ENCODE measurements around the gene GTPBP6.

Gene GTPBP6

GRCh38 chrX:320126-320783 lies 1.7 kb upstream of the GTPBP6 start (continued):
- no peak for TF ChIP-seq PATZ1 (CRISPR knock-in tag; IDR thresholded peaks at IDR 0.05; ENCODE audit: borderline replicate concordance)
- no peak for TF ChIP-seq SNAI2 (CRISPR knock-in tag; IDR thresholded peaks at IDR 0.05)
- no peak for TF ChIP-seq ZC3H10 (CRISPR knock-in tag; IDR thresholded peaks at IDR 0.05)
- TF ChIP-seq CREB5 (CRISPR knock-in tag; IDR thresholded peaks at IDR 0.05; ENCODE audit: low read depth) = no peak
- TF ChIP-seq TOX (CRISPR knock-in tag; IDR thresholded peaks at IDR 0.05; ENCODE audit: borderline replicate concordance) = no peak
- TF ChIP-seq ZFP3 (CRISPR knock-in tag; IDR thresholded peaks at IDR 0.05) = no peak

- no peak for TF ChIP-seq TSHZ2 (CRISPR knock-in tag; IDR thresholded peaks at IDR 0.05)
- no peak for ATAC-seq
Observed at GRCh38 chrX:319579-320125, 1.1 kb upstream of the GTPBP6 start.

- ATAC-seq = peak; percentile 85
- TF ChIP-seq POU6F1 (CRISPR knock-in tag; IDR thresholded peaks at IDR 0.05; ENCODE audit: borderline replicate concordance, low read depth) (no peak), CSRNP3 (CRISPR knock-in tag; IDR thresholded peaks at IDR 0.05) (no peak), ZC3H10 (CRISPR knock-in tag; IDR thresholded peaks at IDR 0.05) (0 out of 2 replicates have a peak, but pooled peaks have one; percentile 20), RARB (CRISPR knock-in tag; IDR thresholded peaks at IDR 0.05) (no peak), ZFP30 (CRISPR knock-in tag; IDR thresholded peaks at IDR 0.05) (no peak), OSR1 (CRISPR knock-in tag; IDR thresholded peaks at IDR 0.05) (no peak), PPARA (CRISPR knock-in tag; IDR thresholded peaks at IDR 0.05; ENCODE audit: borderline replicate concordance) (no peak)
Observed at GRCh38 chrX:318068-318738, 393 bp downstream of the GTPBP6 start.

- no peak for ATAC-seq
- TF ChIP-seq CREB5 (CRISPR knock-in tag; IDR thresholded peaks at IDR 0.05; ENCODE audit: low read depth) (no peak), ZNF565 (CRISPR knock-in tag; conservative IDR thresholded peaks at IDR 0.05; ENCODE audit: low read depth) (no peak), SNAI2 (CRISPR knock-in tag; IDR thresholded peaks at IDR 0.05) (no peak), CSDC2 (CRISPR knock-in tag; IDR thresholded peaks at IDR 0.05) (no peak), PATZ1 (CRISPR knock-in tag; IDR thresholded peaks at IDR 0.05; ENCODE audit: borderline replicate concordance) (no peak), PPARA (CRISPR knock-in tag; IDR thresholded peaks at IDR 0.05; ENCODE audit: borderline replicate concordance) (no peak), RARB (CRISPR knock-in tag; IDR thresholded peaks at IDR 0.05) (no peak), ISL1 (CRISPR knock-in tag; IDR thresholded peaks at IDR 0.05) (no peak), TOX (CRISPR knock-in tag; IDR thresholded peaks at IDR 0.05; ENCODE audit: borderline replicate concordance) (no peak), TSHZ2 (CRISPR knock-in tag; IDR thresholded peaks at IDR 0.05) (no peak)
Observed at GRCh38 chrX:317424-318067, 1.1 kb downstream of the GTPBP6 start.

Measured in SK-N-SH treated with all-trans-retinoic acid at 6 μM for 48 hours (cell line).